GM23338 (cell line): ENCODE data around the gene OR5L1.

Experiments used
- CTCF ChIP-seq, 2 experiments: fragments of 200-600 bp in 1 of 2; sonication (generic) in 1 of 2; conservative IDR thresholded peaks; 2 replicates each; pipeline versions ENCODE4 v1.5.1 to v1.6.1; 2016 to 2017; ENCODE audit warnings: antibody characterized with exemption in 2 of 2, low read depth in 2 of 2, mild to moderate bottlenecking in 2 of 2, moderate library complexity in 1 of 2
- EZH2 ChIP-seq: fragments of 200-600 bp; sonication (generic); IDR thresholded peaks from one replicate; pipeline ENCODE4 v1.8.0; 2017; ENCODE audit warnings: antibody characterized with exemption, mild to moderate bottlenecking, low read depth; ENCODE audit not compliant: unreplicated experiment
- EZH2phosphoT487 ChIP-seq: fragments of 200-600 bp; sonication (generic); IDR thresholded peaks from one replicate; pipeline ENCODE4 v1.8.1; 2018; ENCODE audit warnings: antibody characterized with exemption; ENCODE audit not compliant: unreplicated experiment
- POLR2AphosphoS5 ChIP-seq: IDR thresholded peaks from 2 replicates; pipeline ENCODE4 v1.6.1; 2016; ENCODE audit warnings: antibody characterized with exemption, low read depth
- ZNF462 ChIP-seq: fragments of 250-450 bp; sonication (Bioruptor Pico); IDR thresholded peaks from 2 replicates; pipeline ENCODE4 v1.5.0; 2020; ENCODE audit warnings: mild to moderate bottlenecking, moderate library complexity
- TF ChIP-seq, protein P1 (sequence below): IDR thresholded peaks from one replicate; pipeline ENCODE4 v1.6.1; 2018; ENCODE audit warnings: antibody characterized with exemption; ENCODE audit not compliant: unreplicated experiment

GRCh38 chr11:55852141-55852540, 41.0 kb downstream of the OR5L1 start:
- TF ChIP-seq, protein P1, sequence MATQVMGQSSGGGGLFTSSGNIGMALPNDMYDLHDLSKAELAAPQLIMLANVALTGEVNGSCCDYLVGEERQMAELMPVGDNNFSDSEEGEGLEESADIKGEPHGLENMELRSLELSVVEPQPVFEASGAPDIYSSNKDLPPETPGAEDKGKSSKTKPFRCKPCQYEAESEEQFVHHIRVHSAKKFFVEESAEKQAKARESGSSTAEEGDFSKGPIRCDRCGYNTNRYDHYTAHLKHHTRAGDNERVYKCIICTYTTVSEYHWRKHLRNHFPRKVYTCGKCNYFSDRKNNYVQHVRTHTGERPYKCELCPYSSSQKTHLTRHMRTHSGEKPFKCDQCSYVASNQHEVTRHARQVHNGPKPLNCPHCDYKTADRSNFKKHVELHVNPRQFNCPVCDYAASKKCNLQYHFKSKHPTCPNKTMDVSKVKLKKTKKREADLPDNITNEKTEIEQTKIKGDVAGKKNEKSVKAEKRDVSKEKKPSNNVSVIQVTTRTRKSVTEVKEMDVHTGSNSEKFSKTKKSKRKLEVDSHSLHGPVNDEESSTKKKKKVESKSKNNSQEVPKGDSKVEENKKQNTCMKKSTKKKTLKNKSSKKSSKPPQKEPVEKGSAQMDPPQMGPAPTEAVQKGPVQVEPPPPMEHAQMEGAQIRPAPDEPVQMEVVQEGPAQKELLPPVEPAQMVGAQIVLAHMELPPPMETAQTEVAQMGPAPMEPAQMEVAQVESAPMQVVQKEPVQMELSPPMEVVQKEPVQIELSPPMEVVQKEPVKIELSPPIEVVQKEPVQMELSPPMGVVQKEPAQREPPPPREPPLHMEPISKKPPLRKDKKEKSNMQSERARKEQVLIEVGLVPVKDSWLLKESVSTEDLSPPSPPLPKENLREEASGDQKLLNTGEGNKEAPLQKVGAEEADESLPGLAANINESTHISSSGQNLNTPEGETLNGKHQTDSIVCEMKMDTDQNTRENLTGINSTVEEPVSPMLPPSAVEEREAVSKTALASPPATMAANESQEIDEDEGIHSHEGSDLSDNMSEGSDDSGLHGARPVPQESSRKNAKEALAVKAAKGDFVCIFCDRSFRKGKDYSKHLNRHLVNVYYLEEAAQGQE = no peak
- TF ChIP-seq CTCF (conservative IDR thresholded peaks at IDR 0.05; ENCODE audit: low read depth in 2 of 2) = no peak
- TF ChIP-seq EZH2phosphoT487 = no peak
- no peak for TF ChIP-seq POLR2AphosphoS5
- no peak for TF ChIP-seq ZNF462 (CRISPR knock-in tag)
- no peak for TF ChIP-seq EZH2
